ENCODE results near the gene ITGA8.
"Not testable (repeated sequence)": the region's sequence is repeated elsewhere in the genome, so short reads cannot be mapped to it uniquely, and the experiment has no call there.

The ITGA8 gene

GRCh38 chr10:15494850-15495506 lies 224.7 kb downstream of the ITGA8 start:
- no peak for DNase-seq (ENCODE audit: low read depth)

GRCh38 chr10:15491856-15492642 lies 227.7 kb downstream of the ITGA8 start:
- no peak for DNase-seq (ENCODE audit: low read depth)

GRCh38 chr10:15489431-15489830 lies 230.3 kb downstream of the ITGA8 start:
- no peak for DNase-seq (ENCODE audit: low read depth)

- no peak for DNase-seq (ENCODE audit: low read depth)
Observed at GRCh38 chr10:15487376-15487775, 232.3 kb downstream of the ITGA8 start.

GRCh38 chr10:15486404-15486803 lies 233.3 kb downstream of the ITGA8 start:
- no peak for DNase-seq (ENCODE audit: low read depth)

GRCh38 chr10:15485684-15486316 lies 233.9 kb downstream of the ITGA8 start:
- DNase-seq (ENCODE audit: low read depth), result no peak

- no peak for DNase-seq (ENCODE audit: low read depth)
Observed at GRCh38 chr10:15485027-15485426, 234.7 kb downstream of the ITGA8 start.

- DNase-seq (ENCODE audit: low read depth), result no peak
Observed at GRCh38 chr10:15484128-15484527, 235.6 kb downstream of the ITGA8 start.

GRCh38 chr10:15483215-15484075 lies 236.3 kb downstream of the ITGA8 start:
- no peak for DNase-seq (ENCODE audit: low read depth)

GRCh38 chr10:15482156-15482555 lies 237.6 kb downstream of the ITGA8 start:
- DNase-seq (ENCODE audit: low read depth), result no peak

- no peak for DNase-seq (ENCODE audit: low read depth)
Observed at GRCh38 chr10:15478950-15479349, 240.8 kb downstream of the ITGA8 start.

- DNase-seq (ENCODE audit: low read depth), result no peak
Observed at GRCh38 chr10:15478429-15478828, 241.3 kb downstream of the ITGA8 start.

GRCh38 chr10:15476337-15476736 lies 243.4 kb downstream of the ITGA8 start:
- no peak for DNase-seq (ENCODE audit: low read depth)

GRCh38 chr10:15475439-15475838 lies 244.3 kb downstream of the ITGA8 start:
- not testable (repeated sequence) for DNase-seq (ENCODE audit: low read depth)

GRCh38 chr10:15474671-15475070 lies 245.1 kb downstream of the ITGA8 start:
- DNase-seq (ENCODE audit: low read depth), result no peak

GRCh38 chr10:15473396-15473767 lies 246.3 kb downstream of the ITGA8 start:
- no peak for DNase-seq (ENCODE audit: low read depth)

- peak; percentile 71 for DNase-seq (ENCODE audit: low read depth)
Observed at GRCh38 chr10:15472431-15473395, 247.0 kb downstream of the ITGA8 start.

GRCh38 chr10:15472008-15472407 lies 247.7 kb downstream of the ITGA8 start:
- DNase-seq (ENCODE audit: low read depth), result no peak

- DNase-seq (ENCODE audit: low read depth), result no peak
Observed at GRCh38 chr10:15469111-15469510, 250.6 kb downstream of the ITGA8 start.

- DNase-seq (ENCODE audit: low read depth), result no peak
Observed at GRCh38 chr10:15464381-15464780, 255.3 kb downstream of the ITGA8 start.
